ENCODE data around the gene RNF121. TPM values are rescaled to one million over a fixed set of nuclear protein-coding genes. Genes with fewer than 3 reads are reported as not detected.

The RNF121 gene
- total RNA-seq, 2 experiments from 2014 or later, result 28.7 to 29.5 TPM

DNA sequence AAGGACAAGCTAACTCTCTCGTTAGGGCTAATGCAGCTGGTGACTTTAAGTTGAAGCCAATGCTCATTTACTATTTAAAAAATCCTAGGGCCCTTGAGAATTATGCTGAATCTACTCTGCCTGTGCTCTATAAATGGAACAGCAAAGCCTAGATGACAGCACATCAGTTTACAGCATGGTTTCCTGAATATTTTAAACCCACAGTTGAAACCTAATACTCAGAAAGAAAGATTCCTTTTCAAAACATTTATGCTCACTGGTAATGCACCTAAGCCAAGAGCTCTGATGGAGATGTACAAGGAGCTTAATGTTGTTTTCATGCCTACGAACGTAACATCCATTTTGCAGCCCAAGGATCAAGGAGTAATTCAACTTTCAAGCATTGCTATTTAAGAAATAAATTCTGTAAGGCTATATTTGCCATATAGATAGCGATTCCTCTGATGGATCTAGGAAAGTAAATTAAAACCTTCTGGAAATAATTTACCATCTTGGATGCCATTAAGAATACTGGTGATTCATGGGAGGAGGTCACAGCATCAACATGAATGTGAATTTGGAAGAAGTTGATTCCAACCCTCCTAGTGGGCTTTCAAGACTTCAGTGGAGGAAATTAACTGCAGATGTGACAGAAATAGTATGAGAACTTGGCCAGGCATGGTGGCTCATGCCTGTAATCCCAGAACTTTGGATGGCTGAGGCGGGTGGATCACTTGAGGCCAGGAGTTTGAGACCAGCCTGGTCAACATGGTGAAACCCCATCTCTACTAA, 14.9 kb upstream of the RNF121 start:
- Mint-ChIP-seq H3K4me3 (no peak overlapping the region), H3K27ac (no peak overlapping the region), H3K36me3 (ENCODE audit: low read depth) (peaks cover 60% of the 10 kb centered on the region), H3K9me3 (ENCODE audit: low read depth) (no peaks in the 10 kb centered on the region), H3K4me1 (peaks cover 18% of the 10 kb centered on the region), H3K27me3 (no peaks in the 10 kb centered on the region)
- CTCF ChIA-PET, result interaction anchor here (0.7 to 0.8 kb wide), 2 partner anchors 9 to 12 kb away, joined by 3 to 4 read pairs; no protein-coding TSS in a partner anchor
- intact Hi-C loops (cut with DNase I, micrococcal nuclease), result loop anchor here in 1 of 2 experiments (5.0 kb wide), 1 partner anchor 308 kb away; the partner anchor contains the start of gene INPPL1
- DNase-seq (no peak), ATAC-seq (no peak)
- POLR2A ChIA-PET, result interaction anchor here (0.8 kb wide), 1 partner anchor 11 kb away, joined by 3 read pairs; no protein-coding TSS in a partner anchor

GRCh38 chr11:71914617-71915189, 14.1 kb upstream of the RNF121 start:
- ChIA-PET POLR2A (interaction anchor here (0.7 to 0.8 kb wide), 2 partner anchors 10 to 13 kb away, joined by 3 to 5 read pairs; no protein-coding TSS in a partner anchor), CTCF (no interaction called here)
- ATAC-seq (peak; percentile 84), DNase-seq (no peak)
- no peaks in the 10 kb centered on the region for H3K9me3 Mint-ChIP-seq (ENCODE audit: low read depth)
- H3K4me1 Mint-ChIP-seq, result peaks cover 18% of the 10 kb centered on the region
- H3K4me3 Mint-ChIP-seq, result no peak overlapping the region
- H3K36me3 Mint-ChIP-seq (ENCODE audit: low read depth), result peaks cover 61% of the 10 kb centered on the region
- H3K27me3 Mint-ChIP-seq, result no peaks in the 10 kb centered on the region
- intact Hi-C loops (cut with DNase I, micrococcal nuclease), result loop anchor here in 1 of 2 experiments (5.0 kb wide), 1 partner anchor 308 kb away; the partner anchor contains the start of gene INPPL1
- H3K27ac Mint-ChIP-seq, result peak overlapping the region; percentile 32

DNA sequence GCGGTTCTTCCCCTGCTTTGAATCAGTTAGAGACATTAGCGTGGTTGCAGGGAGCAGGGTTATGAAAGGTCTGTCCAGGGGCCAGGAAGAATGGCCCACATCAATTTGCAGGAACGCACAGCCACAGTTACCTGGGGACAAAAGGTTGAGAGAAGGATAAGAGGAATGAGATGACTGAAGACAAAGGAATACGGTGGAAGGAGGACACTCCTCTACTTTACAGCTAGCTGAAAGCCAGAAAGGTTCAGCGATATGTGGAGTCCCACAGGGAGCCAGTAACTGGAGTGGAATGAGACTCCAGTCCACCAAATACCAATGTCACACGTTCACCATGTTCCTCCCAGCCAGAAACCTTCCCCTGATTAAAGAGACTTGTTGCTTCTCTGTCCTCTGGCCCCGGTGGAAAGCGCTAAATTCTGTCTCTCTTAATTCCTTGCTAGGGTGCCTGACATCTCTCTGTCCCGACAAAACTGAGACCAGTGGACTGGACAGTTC, 11.2 kb upstream of the RNF121 start:
- H3K27me3 Mint-ChIP-seq, result no peaks in the 10 kb centered on the region
- ATAC-seq (no peak), DNase-seq (no peak)
- H3K9me3 Mint-ChIP-seq (ENCODE audit: low read depth), result no peaks in the 10 kb centered on the region
- no peak overlapping the region for H3K4me3 Mint-ChIP-seq
- H3K4me1 Mint-ChIP-seq, result peaks cover 6% of the 10 kb centered on the region
- peaks cover 55% of the 10 kb centered on the region for H3K36me3 Mint-ChIP-seq (ENCODE audit: low read depth)
- POLR2A ChIA-PET, result no interaction called here
- intact Hi-C loops (cut with DNase I, micrococcal nuclease), result no loop called here
- CTCF ChIA-PET, result no interaction called here
- H3K27ac Mint-ChIP-seq, result no peak overlapping the region

- peak within 1 kb of the TSS; percentile 96 for H3K4me3 Mint-ChIP-seq
- ChIA-PET POLR2A (interaction anchor here (0.6 to 0.9 kb wide), 7 partner anchors 13 to 297 kb away, joined by 3 to 5 read pairs (median 3); no protein-coding TSS in a partner anchor), CTCF (interaction anchor here (0.6 to 2.0 kb wide), 13 partner anchors 13 to 503 kb away, joined by 3 to 11 read pairs (median 3); no protein-coding TSS in a partner anchor)
- H3K4me1 Mint-ChIP-seq, result peaks cover 44% of the 10 kb centered on the region
- peak within 1 kb of the TSS; percentile 100 for H3K27ac Mint-ChIP-seq
- DNase-seq (peak; percentile 85), ATAC-seq (peak; percentile 82)
- intact Hi-C loops (cut with DNase I, micrococcal nuclease), result loop anchor here (1.0 to 5.0 kb wide), 12 partner anchors 35 to 886 kb away; partner anchors contain the start of genes ANAPC15 (in 2 of the 2), LAMTOR1 (in 2 of the 2), ATG16L2 (in 1 of the 2) and CLPB (in 1 of the 2)
- H3K9me3 Mint-ChIP-seq (ENCODE audit: low read depth), result no peaks in the 10 kb centered on the region
- H3K27me3 Mint-ChIP-seq, result no peaks in the 10 kb centered on the region
- peaks cover 25% of the 10 kb centered on the region for H3K36me3 Mint-ChIP-seq (ENCODE audit: low read depth)
Measured at GRCh38 chr11:71927820-71928736, 768 bp upstream of the RNF121 start, which contains the start of gene XNDC1N. TSS of gene XNDC1N (minus strand) at chr11:71928594. CDS start at chr11:71923353, 5,241 bp downstream.

GRCh38 chr11:71929491-71929890, 645 bp downstream of the RNF121 start:
- DNase-seq, result peak; percentile 15
- ChIA-PET CTCF (interaction anchor here (0.6 to 2.0 kb wide), 8 partner anchors 9 to 157 kb away, joined by 3 to 11 read pairs (median 3); no protein-coding TSS in a partner anchor), POLR2A (interaction anchor here (0.7 to 0.8 kb wide), 2 partner anchors 22 to 183 kb away, joined by 3 read pairs; partner anchors contain the start of gene ANAPC15)
- Mint-ChIP-seq H3K9me3 (ENCODE audit: low read depth) (no peaks in the 10 kb centered on the region), H3K4me1 (peaks cover 56% of the 10 kb centered on the region), H3K4me3 (peak overlapping the region; percentile 96), H3K27ac (peak overlapping the region; percentile 100), H3K27me3 (no peaks in the 10 kb centered on the region), H3K36me3 (ENCODE audit: low read depth) (peaks cover 25% of the 10 kb centered on the region)
- ATAC-seq, result no peak
- intact Hi-C loops (cut with DNase I, micrococcal nuclease), result loop anchor here (2.0 to 5.0 kb wide), 3 partner anchors 33 to 173 kb away; partner anchors contain the start of gene LAMTOR1 (in 1 of the 2)

DNA sequence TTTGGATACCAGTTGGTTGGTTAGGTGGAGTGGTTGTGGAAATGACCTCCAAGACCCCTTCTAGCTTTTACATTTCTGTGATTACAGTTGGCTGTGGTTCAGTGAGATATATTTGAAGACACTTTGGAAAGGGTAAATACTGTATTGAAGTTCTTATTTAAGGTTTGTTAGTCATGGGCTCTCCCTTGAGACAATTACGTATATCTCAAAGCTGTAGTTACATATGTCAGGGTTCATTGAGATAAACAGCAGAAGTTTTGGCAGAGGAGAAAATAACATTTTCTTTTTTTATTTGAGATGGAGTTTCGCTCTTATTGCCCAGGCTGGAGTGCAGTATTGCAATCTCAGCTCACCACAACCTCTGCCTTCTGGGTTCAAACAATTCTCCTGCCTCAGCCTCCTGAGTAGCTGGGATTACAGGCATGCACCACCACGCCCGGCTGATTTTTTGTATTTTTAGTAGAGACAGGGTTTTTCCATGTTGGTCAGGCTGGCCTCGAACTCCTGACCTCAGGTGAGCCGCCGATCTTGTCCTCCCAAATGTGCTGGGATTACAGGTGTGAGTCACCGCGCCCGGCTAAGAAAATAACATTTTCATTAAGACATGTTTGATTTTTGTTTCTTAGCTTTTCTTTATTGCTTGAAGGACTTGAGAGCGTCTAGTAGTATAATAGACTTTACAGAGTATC, 1.9 kb downstream of the RNF121 start:
- CTCF ChIA-PET, result interaction anchor here (0.7 to 1.4 kb wide), 4 partner anchors 10 to 27 kb away, joined by 3 to 6 read pairs (median 4); no protein-coding TSS in a partner anchor
- POLR2A ChIA-PET, result interaction anchor here (0.6 to 0.8 kb wide), 2 partner anchors 21 to 755 kb away, joined by 3 read pairs; no protein-coding TSS in a partner anchor
- H3K27ac Mint-ChIP-seq, result peak overlapping the region; percentile 100
- H3K9me3 Mint-ChIP-seq (ENCODE audit: low read depth), result no peaks in the 10 kb centered on the region
- peaks cover 57% of the 10 kb centered on the region for H3K4me1 Mint-ChIP-seq
- H3K4me3 Mint-ChIP-seq, result peak overlapping the region; percentile 96
- peak; percentile 49 for DNase-seq
- no peaks in the 10 kb centered on the region for H3K27me3 Mint-ChIP-seq
- ATAC-seq, result no peak
- intact Hi-C loops (cut with DNase I, micrococcal nuclease), result no loop called here
- peaks cover 20% of the 10 kb centered on the region for H3K36me3 Mint-ChIP-seq (ENCODE audit: low read depth)

GRCh38 chr11:71931245-71931602, 2.4 kb downstream of the RNF121 start:
- POLR2A ChIA-PET, result no interaction called here
- Mint-ChIP-seq H3K27ac (peak overlapping the region; percentile 100), H3K4me3 (peak overlapping the region; percentile 96), H3K9me3 (ENCODE audit: low read depth) (no peaks in the 10 kb centered on the region), H3K4me1 (peaks cover 57% of the 10 kb centered on the region), H3K27me3 (no peaks in the 10 kb centered on the region), H3K36me3 (ENCODE audit: low read depth) (peaks cover 18% of the 10 kb centered on the region)
- DNase-seq (no peak), ATAC-seq (no peak)
- intact Hi-C loops (cut with DNase I, micrococcal nuclease), result no loop called here
- CTCF ChIA-PET, result interaction anchor here (0.8 to 1.4 kb wide), 3 partner anchors 12 to 26 kb away, joined by 3 to 6 read pairs (median 4); no protein-coding TSS in a partner anchor

DNA sequence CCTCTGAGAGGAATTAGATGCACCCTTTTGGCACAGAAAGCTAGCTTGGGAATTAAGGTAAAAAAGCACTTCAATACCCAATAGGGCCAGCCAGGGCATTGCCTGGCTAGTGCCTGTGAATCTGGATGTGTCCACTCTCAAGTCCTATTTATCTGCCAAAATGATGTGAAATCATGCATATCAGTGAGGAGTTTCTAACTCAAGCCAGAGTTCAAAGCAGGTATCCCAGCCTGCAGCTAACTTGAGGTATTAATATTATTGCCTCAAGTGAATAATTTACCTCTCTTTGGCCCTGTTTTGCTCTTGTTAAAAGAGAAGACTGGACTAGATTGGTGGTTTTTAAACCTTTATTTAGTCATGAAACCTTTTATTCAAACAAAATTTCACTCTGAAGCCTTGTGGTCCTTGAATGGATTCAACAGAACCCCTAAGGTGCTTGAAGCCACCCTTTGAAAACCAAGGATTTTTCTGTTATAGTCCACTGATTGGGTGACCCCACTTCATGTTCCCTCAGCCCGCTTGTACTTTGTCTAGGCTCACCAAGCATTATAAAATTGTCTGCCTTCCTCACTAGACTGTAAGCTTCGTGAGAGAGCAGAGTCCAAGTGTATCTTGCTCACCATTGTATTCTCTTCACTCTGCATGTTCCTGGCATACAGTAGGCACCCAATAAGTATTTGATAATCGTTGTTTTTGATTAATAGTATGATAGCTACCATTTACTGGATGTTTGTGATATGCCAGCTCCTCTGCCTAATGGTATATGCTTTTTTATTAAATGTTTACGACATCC, 4.5 kb downstream of the RNF121 start:
- ChIA-PET CTCF (interaction anchor here (0.6 to 0.9 kb wide), 3 partner anchors 14 to 68 kb away, joined by 3 to 4 read pairs (median 4); no protein-coding TSS in a partner anchor), POLR2A (no interaction called here)
- DNase-seq (no peak), ATAC-seq (no peak)
- Mint-ChIP-seq H3K4me3 (no peak overlapping the region), H3K27ac (peak overlapping the region; percentile 13), H3K36me3 (ENCODE audit: low read depth) (peaks cover 16% of the 10 kb centered on the region), H3K27me3 (no peaks in the 10 kb centered on the region), H3K9me3 (ENCODE audit: low read depth) (no peaks in the 10 kb centered on the region), H3K4me1 (peaks cover 49% of the 10 kb centered on the region)
- intact Hi-C loops (cut with DNase I, micrococcal nuclease), result no loop called here

- CTCF ChIA-PET, result interaction anchor here (0.8 kb wide), 1 partner anchor 67 kb away, joined by 4 read pairs; no protein-coding TSS in a partner anchor
Measured at GRCh38 chr11:71934213-71934612, 5.4 kb downstream of the RNF121 start.

More at GRCh38 chr11:71934213-71934612, 5.4 kb downstream of the RNF121 start:
- ATAC-seq (no peak), DNase-seq (peak; percentile 17)
- intact Hi-C loops (cut with DNase I, micrococcal nuclease), result no loop called here
- H3K4me1 Mint-ChIP-seq, result peaks cover 49% of the 10 kb centered on the region
- H3K9me3 Mint-ChIP-seq (ENCODE audit: low read depth), result no peaks in the 10 kb centered on the region
- peak overlapping the region; percentile 13 for H3K27ac Mint-ChIP-seq
- no peak overlapping the region for H3K4me3 Mint-ChIP-seq
- POLR2A ChIA-PET, result no interaction called here
- H3K27me3 Mint-ChIP-seq, result no peaks in the 10 kb centered on the region
- peaks cover 13% of the 10 kb centered on the region for H3K36me3 Mint-ChIP-seq (ENCODE audit: low read depth)
